HUES64 (cell line): Measurements from ENCODE around the gene UBE2M.
A peak's percentile ranks its signal among the peaks of the same experiment; 100 is the strongest.

Experiments
- H3K27ac ChIP-seq: 2 replicates; pipeline ENCODE4 v1.7.0; 2013; ENCODE audit warnings: low read depth, low read length, inconsistent platforms
- H3K27me3 ChIP-seq: 2 replicates; pipeline ENCODE4 v1.6.1; 2013; ENCODE audit warnings: mild to moderate bottlenecking, low read length; ENCODE audit not compliant: insufficient read depth
- H3K36me3 ChIP-seq: 2 replicates; pipeline ENCODE4 v1.6.1; 2013; ENCODE audit warnings: mild to moderate bottlenecking, low read length; ENCODE audit not compliant: insufficient read depth
- H3K4me1 ChIP-seq: 2 replicates; pipeline ENCODE4 v1.6.1; 2013; ENCODE audit warnings: mild to moderate bottlenecking, low read length, moderate library complexity; ENCODE audit not compliant: insufficient read depth
- H3K4me3 ChIP-seq: 2 replicates; pipeline ENCODE4 v1.5.1; 2013; ENCODE audit warnings: mild to moderate bottlenecking, low read length, moderate library complexity
- H3K9ac ChIP-seq: 2 replicates; pipeline ENCODE4 v1.6.1; 2013; ENCODE audit warnings: mild to moderate bottlenecking, low read depth, low read length
- H3K9me3 ChIP-seq: 2 replicates; pipeline ENCODE4 v1.6.1; 2013; ENCODE audit warnings: low read depth, low read length; ENCODE audit not compliant: insufficient read depth
- WGBS: fragments of 150-250, 120-280 bp; methylation state at CpG from one replicate; pipeline ENCODE4 v1.1.7; 2013; ENCODE audit warnings: missing lambda C conversion rate; 5-methylcytosine and 5-hydroxymethylcytosine counted together

The UBE2M gene

GRCh38 chr19:58551577-58552471 is 6.6 kb downstream of the UBE2M start:
- WGBS, result 95% methylated on average over 18 of the region's 18 CpGs
- H3K27me3 ChIP-seq, result no peaks in the 10 kb centered on the region
- H3K4me3 ChIP-seq, result no peak overlapping the region
- H3K36me3 ChIP-seq, result peaks cover 69% of the 10 kb centered on the region
- no peak overlapping the region for H3K27ac ChIP-seq
- H3K4me1 ChIP-seq, result no peaks in the 10 kb centered on the region
- H3K9me3 ChIP-seq, result no peaks in the 10 kb centered on the region
- H3K9ac ChIP-seq, result no peak overlapping the region

- Histone ChIP-seq H3K4me3 (no peak overlapping the region), H3K9me3 (no peaks in the 10 kb centered on the region), H3K27me3 (no peaks in the 10 kb centered on the region), H3K4me1 (peaks cover 7% of the 10 kb centered on the region; the same call in 1 of the 2 replicates), H3K9ac (no peak overlapping the region), H3K36me3 (peaks cover 69% of the 10 kb centered on the region), H3K27ac (no peak overlapping the region)
- WGBS, result 87% methylated on average over 1 of the region's 1 CpG
These were observed 7.3 kb downstream of the UBE2M start for GRCh38 chr19:58551123-58551497.

GRCh38 chr19:58550362-58551122 is 7.9 kb downstream of the UBE2M start:
- 96% methylated on average over 13 of the region's 13 CpGs for WGBS
- H3K4me1 ChIP-seq, result peaks cover 7% of the 10 kb centered on the region; the same call in 1 of the 2 replicates

GRCh38 chr19:58549664-58550361 is 8.6 kb downstream of the UBE2M start:
- no peak overlapping the region for H3K4me3 ChIP-seq
- peaks cover 74% of the 10 kb centered on the region for H3K36me3 ChIP-seq
- no peaks in the 10 kb centered on the region for H3K27me3 ChIP-seq
- H3K9me3 ChIP-seq, result no peaks in the 10 kb centered on the region
- peaks cover 7% of the 10 kb centered on the region; the same call in 1 of the 2 replicates for H3K4me1 ChIP-seq
- no peak overlapping the region for H3K27ac ChIP-seq
- 96% methylated on average over 11 of the region's 11 CpGs for WGBS
- no peak overlapping the region for H3K9ac ChIP-seq

More at GRCh38 chr19:58550362-58551122, 7.9 kb downstream of the UBE2M start:
- H3K9ac ChIP-seq, result no peak overlapping the region
- H3K4me3 ChIP-seq, result no peak overlapping the region
- H3K9me3 ChIP-seq, result no peaks in the 10 kb centered on the region
- H3K27ac ChIP-seq, result no peak overlapping the region
- H3K36me3 ChIP-seq, result peaks cover 72% of the 10 kb centered on the region
- no peaks in the 10 kb centered on the region for H3K27me3 ChIP-seq

GRCh38 chr19:58548859-58549663 is 9.3 kb downstream of the UBE2M start:
- Histone ChIP-seq H3K4me1 (peaks cover 7% of the 10 kb centered on the region; the same call in 1 of the 2 replicates), H3K36me3 (peaks cover 74% of the 10 kb centered on the region), H3K27ac (no peak overlapping the region), H3K4me3 (no peak overlapping the region), H3K9me3 (no peaks in the 10 kb centered on the region), H3K27me3 (no peaks in the 10 kb centered on the region), H3K9ac (no peak overlapping the region)
- WGBS, result 97% methylated on average over 20 of the region's 20 CpGs

- Histone ChIP-seq H3K4me1 (peaks cover 7% of the 10 kb centered on the region; the same call in 1 of the 2 replicates), H3K36me3 (peaks cover 71% of the 10 kb centered on the region), H3K9me3 (no peaks in the 10 kb centered on the region), H3K27ac (no peak overlapping the region), H3K9ac (no peak overlapping the region), H3K4me3 (no peak overlapping the region), H3K27me3 (peaks cover 2% of the 10 kb centered on the region)
- 96% methylated on average over 18 of the region's 18 CpGs for WGBS
These were observed 10.8 kb downstream of the UBE2M start for GRCh38 chr19:58547323-58548312.

- Histone ChIP-seq H3K4me1 (peaks cover 7% of the 10 kb centered on the region; the same call in 1 of the 2 replicates), H3K4me3 (peak overlapping the region; percentile 100), H3K27ac (no peak overlapping the region), H3K9ac (peak overlapping the region; percentile 98), H3K9me3 (no peaks in the 10 kb centered on the region), H3K36me3 (peaks cover 57% of the 10 kb centered on the region), H3K27me3 (peaks cover 13% of the 10 kb centered on the region)
- WGBS, result 34% methylated on average over 1 of the region's 1 CpG
These were observed 12.3 kb downstream of the UBE2M start for GRCh38 chr19:58546019-58546530.

GRCh38 chr19:58545286-58546018 is 13.0 kb downstream of the UBE2M start:
- Histone ChIP-seq H3K27ac (peak overlapping the region; percentile 77; the same call in 1 of the 2 replicates), H3K4me3 (peak overlapping the region; percentile 100), H3K36me3 (peaks cover 51% of the 10 kb centered on the region), H3K4me1 (peaks cover 7% of the 10 kb centered on the region; the same call in 1 of the 2 replicates), H3K9me3 (no peaks in the 10 kb centered on the region), H3K9ac (peak overlapping the region; percentile 98), H3K27me3 (peaks cover 15% of the 10 kb centered on the region)
- WGBS, result 10% methylated on average over 21 of the region's 21 CpGs
